GM12878 (cell line): ENCODE results near the gene NPLOC4. TPM values are rescaled to one million over a fixed set of nuclear protein-coding genes. Genes with fewer than 3 reads are reported as not detected.

ENCODE experiments used
- BACH1 ChIP-seq: fragments of 450-650 bp; IDR thresholded peaks from 2 replicates; pipeline ENCODE4 v1.6.1; 2017; ENCODE audit warnings: mild to moderate bottlenecking, borderline replicate concordance
- CEBPB ChIP-seq, 2 experiments: fragments of 150-350 bp in 1 of 2; IDR thresholded peaks; 2 replicates each; pipeline ENCODE4 v1.6.1; 2012 to 2014; ENCODE audit warnings: low read depth in 2 of 2, low read length in 2 of 2, borderline replicate concordance in 1 of 2, inconsistent platforms in 1 of 2
- CHD2 ChIP-seq: IDR thresholded peaks from 2 replicates; pipeline ENCODE4 v1.6.1; 2011; ENCODE audit warnings: low read depth, low read length, improper control_type of control experiment, borderline replicate concordance
- CHD4 ChIP-seq: fragments of 200-600 bp; sonication (generic); IDR thresholded peaks from 2 replicates; pipeline ENCODE4 v1.6.1; 2016; ENCODE audit warnings: mild to moderate bottlenecking
- ESRRA ChIP-seq: IDR thresholded peaks from 2 replicates; pipeline ENCODE4 v1.6.1; 2012; ENCODE audit warnings: mild to moderate bottlenecking, low read length, improper control_type of control experiment
- ETV6 ChIP-seq, 2 experiments: fragments of 450-650 bp in 1 of 2; IDR thresholded peaks in 1 of 2; conservative IDR thresholded peaks in 1 of 2; 2 replicates each; pipeline ENCODE4 v1.6.1; 2014; ENCODE audit warnings: antibody characterized with exemption in 1 of 2, borderline replicate concordance in 1 of 2, low read depth in 1 of 2, mild to moderate bottlenecking in 1 of 2, moderate library complexity in 1 of 2
- FOXM1 ChIP-seq: IDR thresholded peaks from 2 replicates; pipeline ENCODE4 v1.6.1; 2012; ENCODE audit warnings: low read depth, mild to moderate bottlenecking, inconsistent platforms, low read length, moderate library complexity
- GABPA ChIP-seq: IDR thresholded peaks from 2 replicates; pipeline ENCODE4 v1.6.1; 2014; ENCODE audit warnings: antibody characterized with exemption, low read depth, mild to moderate bottlenecking, inconsistent platforms
- MTA3 ChIP-seq: IDR thresholded peaks from 2 replicates; pipeline ENCODE4 v1.6.1; 2012; ENCODE audit warnings: low read length, inconsistent platforms, borderline replicate concordance
- MXI1 ChIP-seq: fragments of 150-350 bp; IDR thresholded peaks from 2 replicates; pipeline ENCODE4 v1.6.1; 2011; ENCODE audit warnings: low read depth, mild to moderate bottlenecking, inconsistent platforms, low read length, improper control_type of control experiment
- NBN ChIP-seq: fragments of 450-650 bp; IDR thresholded peaks from 2 replicates; pipeline ENCODE4 v1.6.1; 2016
- NFYA ChIP-seq: IDR thresholded peaks from 2 replicates; pipeline ENCODE4 v1.6.1; 2011; ENCODE audit warnings: low read depth, mild to moderate bottlenecking, low read length, improper control_type of control experiment, borderline replicate concordance
- NR2C2 ChIP-seq: IDR thresholded peaks from 2 replicates; pipeline ENCODE4 v1.6.1; 2011; ENCODE audit warnings: borderline replicate concordance, low read depth; ENCODE audit not compliant: control insufficient read depth, insufficient read length
- NRF1 ChIP-seq: conservative IDR thresholded peaks from 2 replicates; pipeline ENCODE4 v1.6.1; 2011; ENCODE audit warnings: mild to moderate bottlenecking, low read depth, low read length, improper control_type of control experiment
- PAX8 ChIP-seq: fragments of 450-650 bp; IDR thresholded peaks from 2 replicates; pipeline ENCODE4 v1.6.1; 2017; ENCODE audit warnings: mild to moderate bottlenecking, moderate library complexity
- RBBP5 ChIP-seq: fragments of 200-600 bp; sonication (generic); conservative IDR thresholded peaks from 2 replicates; pipeline ENCODE4 v1.6.1; 2016
- RFX5 ChIP-seq: IDR thresholded peaks from 2 replicates; pipeline ENCODE4 v1.6.1; 2011; ENCODE audit warnings: low read depth, low read length, improper control_type of control experiment
- TARDBP ChIP-seq: IDR thresholded peaks from 2 replicates; pipeline ENCODE4 v1.6.1; 2016; ENCODE audit warnings: borderline replicate concordance
- ZNF217 ChIP-seq: fragments of 450-650 bp; IDR thresholded peaks from 2 replicates; pipeline ENCODE4 v1.6.1; 2017; ENCODE audit warnings: antibody characterized with exemption, mild to moderate bottlenecking
- ZNF24 ChIP-seq: fragments of 450-650 bp; IDR thresholded peaks from 2 replicates; pipeline ENCODE4 v1.6.1; 2017; ENCODE audit warnings: antibody characterized with exemption, mild to moderate bottlenecking
- polyA plus RNA-seq, 11 experiments: library from polyadenylated mRNA; depleted of rRNA in 4 of 11; unstranded in 6 of 11; stranded (reverse) in 5 of 11; fragments of >200 nt; fragmentation: Nextera tagmentation in 4 of 11; fragmentation: Illumina TruSeq in 1 of 11; extraction: Ambion mirVana in 4 of 11; extraction: Trizol in 1 of 11; gene quantifications; 1 replicate in 1 of 11; 2 replicates in 10 of 11; pipeline versions ENCODE4 v1.2.1 to v1.2.3, GENCODE V29; 2011 to 2016; ENCODE audit warnings: inconsistent platforms in 2 of 11, missing spikeins in 2 of 11, low read depth in 1 of 11
- total RNA-seq, 4 experiments: library from RNA; depleted of rRNA in 3 of 4; stranded (reverse); fragments of >200 nt in 3 of 4; fragmentation: Illumina TruSeq in 1 of 4; extraction: Trizol in 1 of 4; gene quantifications; 2 replicates each; pipeline versions ENCODE4 v1.2.1 to v1.2.3, GENCODE V29; 2013 to 2021
- TF ChIP-seq, protein P1 (sequence below): fragments of 450-650 bp; IDR thresholded peaks from 2 replicates; pipeline ENCODE4 v1.6.1; 2017; ENCODE audit warnings: mild to moderate bottlenecking
- TF ChIP-seq, protein P2 (sequence below), 3 experiments: IDR thresholded peaks in 2 of 3; conservative IDR thresholded peaks in 1 of 3; 2 replicates each; pipeline ENCODE4 v1.5.1; 2011; ENCODE audit warnings: low read depth in 3 of 3, low read length in 3 of 3, mild to moderate bottlenecking in 3 of 3, control low read depth in 2 of 3, moderate library complexity in 2 of 3, inconsistent platforms in 1 of 3, mixed read lengths in 1 of 3; ENCODE audit not compliant: control insufficient read depth in 2 of 3, insufficient read depth in 1 of 3; ENCODE audit errors: extremely low read depth in 1 of 3
- TF ChIP-seq, protein P3 (sequence below): fragments of 450-650 bp; IDR thresholded peaks from 2 replicates; pipeline ENCODE4 v1.6.1; 2018; ENCODE audit warnings: mild to moderate bottlenecking, low read depth, moderate library complexity; ENCODE audit not compliant: partially characterized antibody
- TF ChIP-seq, protein P4 (sequence below): IDR thresholded peaks from 2 replicates; pipeline ENCODE4 v1.6.1; 2011; ENCODE audit warnings: low read depth, low read length, improper control_type of control experiment, borderline replicate concordance

Gene NPLOC4
- total and polyA plus RNA-seq, 10 of the 15 experiments (the other 5 are each of a cell fraction or from before 2014, with no cell fraction given) = 1.5 to 83.7 (median 45.8) TPM

DNA sequence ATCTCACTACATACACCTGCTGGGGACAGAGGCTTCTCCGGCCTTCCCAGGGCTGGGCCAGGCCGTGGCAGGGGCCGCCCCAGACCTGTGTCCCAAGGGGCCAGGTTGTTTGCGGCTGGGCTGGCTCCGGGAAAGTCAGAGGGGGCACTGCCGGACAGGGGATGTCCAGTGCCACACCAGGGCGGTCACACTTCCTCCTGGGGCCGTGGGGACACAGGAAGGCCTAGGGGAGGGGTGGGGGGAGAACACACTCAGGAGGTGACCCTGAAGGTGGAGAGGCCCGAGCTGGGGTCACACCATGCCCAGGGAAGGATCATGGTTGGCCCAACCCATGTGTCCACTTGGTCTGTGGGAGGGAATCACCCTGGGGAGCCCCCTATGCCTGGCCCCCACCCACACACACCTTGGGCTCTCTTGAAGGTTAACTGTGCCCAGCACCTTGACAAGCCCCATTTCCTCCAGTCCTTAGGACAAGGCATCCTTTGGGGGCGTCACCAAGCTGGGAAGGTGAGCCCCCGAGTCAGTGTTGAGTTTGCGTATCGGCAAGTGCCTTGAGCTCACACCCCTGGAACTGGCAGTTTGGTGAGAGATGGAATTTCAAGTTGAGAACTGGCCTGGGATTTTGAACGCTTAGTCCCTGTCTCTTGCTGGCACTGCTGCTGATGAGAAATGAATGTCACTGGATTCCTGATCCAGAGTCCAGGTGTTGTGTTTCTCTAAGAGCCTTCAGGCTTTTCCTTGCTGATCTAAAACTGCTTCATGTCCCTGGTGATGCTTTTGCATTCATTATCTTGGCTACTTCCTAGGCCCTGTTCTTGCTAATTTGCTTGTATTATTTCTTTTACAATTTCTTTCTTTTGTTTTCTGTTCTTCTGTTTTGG is 116.7 kb downstream of the NPLOC4 start (continued):
- TF ChIP-seq FOXM1 (no peak), NRF1 (no peak), NBN (no peak), CHD4 (no peak), ZNF217 (no peak), MXI1 (no peak), ESRRA (no peak), NR2C2 (no peak), RFX5 (no peak), NFYA (no peak), CHD2 (no peak), BACH1 (no peak), CEBPB (IDR thresholded peaks at IDR 0.05; ENCODE audit: borderline replicate concordance in 1 of 2, low read depth in 2 of 2, low read length in 2 of 2) (no peak), ZNF24 (no peak), MTA3 (no peak), PAX8 (no peak), RBBP5 (no peak), TARDBP (no peak), ETV6 (conservative IDR thresholded peaks at IDR 0.05 in 1 of 2, IDR thresholded peaks at IDR 0.05 in 1 of 2; ENCODE audit: borderline replicate concordance in 1 of 2, low read depth in 1 of 2) (no peak), GABPA (no peak)
- TF ChIP-seq, protein P1, sequence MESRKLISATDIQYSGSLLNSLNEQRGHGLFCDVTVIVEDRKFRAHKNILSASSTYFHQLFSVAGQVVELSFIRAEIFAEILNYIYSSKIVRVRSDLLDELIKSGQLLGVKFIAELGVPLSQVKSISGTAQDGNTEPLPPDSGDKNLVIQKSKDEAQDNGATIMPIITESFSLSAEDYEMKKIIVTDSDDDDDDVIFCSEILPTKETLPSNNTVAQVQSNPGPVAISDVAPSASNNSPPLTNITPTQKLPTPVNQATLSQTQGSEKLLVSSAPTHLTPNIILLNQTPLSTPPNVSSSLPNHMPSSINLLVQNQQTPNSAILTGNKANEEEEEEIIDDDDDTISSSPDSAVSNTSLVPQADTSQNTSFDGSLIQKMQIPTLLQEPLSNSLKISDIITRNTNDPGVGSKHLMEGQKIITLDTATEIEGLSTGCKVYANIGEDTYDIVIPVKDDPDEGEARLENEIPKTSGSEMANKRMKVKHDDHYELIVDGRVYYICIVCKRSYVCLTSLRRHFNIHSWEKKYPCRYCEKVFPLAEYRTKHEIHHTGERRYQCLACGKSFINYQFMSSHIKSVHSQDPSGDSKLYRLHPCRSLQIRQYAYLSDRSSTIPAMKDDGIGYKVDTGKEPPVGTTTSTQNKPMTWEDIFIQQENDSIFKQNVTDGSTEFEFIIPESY = no peak
- TF ChIP-seq, protein P2, sequence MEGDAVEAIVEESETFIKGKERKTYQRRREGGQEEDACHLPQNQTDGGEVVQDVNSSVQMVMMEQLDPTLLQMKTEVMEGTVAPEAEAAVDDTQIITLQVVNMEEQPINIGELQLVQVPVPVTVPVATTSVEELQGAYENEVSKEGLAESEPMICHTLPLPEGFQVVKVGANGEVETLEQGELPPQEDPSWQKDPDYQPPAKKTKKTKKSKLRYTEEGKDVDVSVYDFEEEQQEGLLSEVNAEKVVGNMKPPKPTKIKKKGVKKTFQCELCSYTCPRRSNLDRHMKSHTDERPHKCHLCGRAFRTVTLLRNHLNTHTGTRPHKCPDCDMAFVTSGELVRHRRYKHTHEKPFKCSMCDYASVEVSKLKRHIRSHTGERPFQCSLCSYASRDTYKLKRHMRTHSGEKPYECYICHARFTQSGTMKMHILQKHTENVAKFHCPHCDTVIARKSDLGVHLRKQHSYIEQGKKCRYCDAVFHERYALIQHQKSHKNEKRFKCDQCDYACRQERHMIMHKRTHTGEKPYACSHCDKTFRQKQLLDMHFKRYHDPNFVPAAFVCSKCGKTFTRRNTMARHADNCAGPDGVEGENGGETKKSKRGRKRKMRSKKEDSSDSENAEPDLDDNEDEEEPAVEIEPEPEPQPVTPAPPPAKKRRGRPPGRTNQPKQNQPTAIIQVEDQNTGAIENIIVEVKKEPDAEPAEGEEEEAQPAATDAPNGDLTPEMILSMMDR (IDR thresholded peaks at IDR 0.05 in 2 of 3, conservative IDR thresholded peaks at IDR 0.05 in 1 of 3; ENCODE audit: control insufficient read depth in 2 of 3, extremely low read depth in 1 of 3, insufficient read depth in 1 of 3, low read depth in 3 of 3, low read length in 3 of 3) = no peak
- TF ChIP-seq, protein P3, sequence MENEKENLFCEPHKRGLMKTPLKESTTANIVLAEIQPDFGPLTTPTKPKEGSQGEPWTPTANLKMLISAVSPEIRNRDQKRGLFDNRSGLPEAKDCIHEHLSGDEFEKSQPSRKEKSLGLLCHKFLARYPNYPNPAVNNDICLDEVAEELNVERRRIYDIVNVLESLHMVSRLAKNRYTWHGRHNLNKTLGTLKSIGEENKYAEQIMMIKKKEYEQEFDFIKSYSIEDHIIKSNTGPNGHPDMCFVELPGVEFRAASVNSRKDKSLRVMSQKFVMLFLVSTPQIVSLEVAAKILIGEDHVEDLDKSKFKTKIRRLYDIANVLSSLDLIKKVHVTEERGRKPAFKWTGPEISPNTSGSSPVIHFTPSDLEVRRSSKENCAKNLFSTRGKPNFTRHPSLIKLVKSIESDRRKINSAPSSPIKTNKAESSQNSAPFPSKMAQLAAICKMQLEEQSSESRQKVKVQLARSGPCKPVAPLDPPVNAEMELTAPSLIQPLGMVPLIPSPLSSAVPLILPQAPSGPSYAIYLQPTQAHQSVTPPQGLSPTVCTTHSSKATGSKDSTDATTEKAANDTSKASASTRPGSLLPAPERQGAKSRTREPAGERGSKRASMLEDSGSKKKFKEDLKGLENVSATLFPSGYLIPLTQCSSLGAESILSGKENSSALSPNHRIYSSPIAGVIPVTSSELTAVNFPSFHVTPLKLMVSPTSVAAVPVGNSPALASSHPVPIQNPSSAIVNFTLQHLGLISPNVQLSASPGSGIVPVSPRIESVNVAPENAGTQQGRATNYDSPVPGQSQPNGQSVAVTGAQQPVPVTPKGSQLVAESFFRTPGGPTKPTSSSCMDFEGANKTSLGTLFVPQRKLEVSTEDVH = no peak
- TF ChIP-seq, protein P4, sequence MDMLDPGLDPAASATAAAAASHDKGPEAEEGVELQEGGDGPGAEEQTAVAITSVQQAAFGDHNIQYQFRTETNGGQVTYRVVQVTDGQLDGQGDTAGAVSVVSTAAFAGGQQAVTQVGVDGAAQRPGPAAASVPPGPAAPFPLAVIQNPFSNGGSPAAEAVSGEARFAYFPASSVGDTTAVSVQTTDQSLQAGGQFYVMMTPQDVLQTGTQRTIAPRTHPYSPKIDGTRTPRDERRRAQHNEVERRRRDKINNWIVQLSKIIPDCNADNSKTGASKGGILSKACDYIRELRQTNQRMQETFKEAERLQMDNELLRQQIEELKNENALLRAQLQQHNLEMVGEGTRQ = no peak
